Dermis blood vessel endothelial cell (primary cell): ENCODE results near the gene RAB17. TPM values are rescaled to one million over a fixed set of nuclear protein-coding genes. Genes with fewer than 3 reads are reported as not detected.
A peak's percentile ranks its signal among the peaks of the same experiment; 100 is the strongest.

ENCODE experiments used
- DNase-seq: peaks from one replicate; pipeline ENCODE4 v3.0.0; 2010
- total RNA-seq: library from RNA; depleted of rRNA; stranded (reverse); fragments of >200 nt; gene quantifications from 2 replicates; pipeline ENCODE4 v1.2.3, GENCODE V29; 2014

Gene RAB17
- 4.9 and 14.1 TPM in 2 replicates for total RNA-seq

DNA sequence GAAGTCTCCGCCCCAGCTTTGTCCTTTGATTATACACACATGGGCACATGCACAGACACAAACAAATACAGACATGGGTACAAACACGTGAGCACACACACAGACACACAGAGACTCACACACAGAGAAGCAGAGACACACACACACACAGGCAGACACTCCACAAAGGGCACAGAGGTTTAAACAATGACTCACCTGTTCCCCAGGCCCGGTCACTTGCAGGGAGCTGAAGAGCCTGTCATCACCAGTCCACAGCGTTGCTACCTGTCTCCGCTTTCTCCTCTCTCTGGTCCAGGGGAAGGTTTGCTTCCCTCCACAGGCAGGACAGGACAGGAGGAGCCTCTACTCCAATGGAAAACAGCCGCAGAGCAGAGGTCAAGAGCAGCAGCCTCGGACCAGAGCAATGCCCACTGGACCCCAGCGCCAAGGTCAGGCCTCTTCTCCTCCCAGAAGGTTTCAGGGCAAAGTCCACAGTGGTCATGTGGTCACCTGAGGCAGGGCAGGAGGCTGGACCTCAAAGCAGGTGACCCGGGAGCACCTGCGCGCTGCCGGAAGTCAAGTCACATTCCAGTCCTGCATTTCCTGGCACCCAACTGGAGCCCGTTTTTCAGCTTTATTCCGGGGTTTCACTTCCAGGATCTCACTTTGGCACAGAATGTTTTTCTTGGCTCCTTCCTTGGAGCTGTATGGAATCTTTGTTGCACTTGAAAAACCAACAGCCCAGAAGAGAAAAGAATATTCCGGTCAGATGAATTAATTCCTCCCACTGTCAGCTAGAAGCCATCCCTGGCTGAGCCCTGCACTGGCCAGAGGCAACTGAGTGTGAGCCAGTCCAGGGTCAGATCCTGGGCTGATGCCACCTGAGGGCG, at the start of gene RAB17:
TSS of gene RAB17 (minus strand) at position 463 of the 869 bp plus-strand sequence. CDS start 4,580 bp downstream, outside the sequence.
- DNase-seq, result no peak

GRCh38 chr2:237639836-237640220, 49.3 kb upstream of the RAB17 start:
- no peak for DNase-seq

GRCh38 chr2:237639052-237639835, 48.7 kb upstream of the RAB17 start:
- no peak for DNase-seq

GRCh38 chr2:237638176-237638575, 47.6 kb upstream of the RAB17 start:
- DNase-seq, result no peak

DNA sequence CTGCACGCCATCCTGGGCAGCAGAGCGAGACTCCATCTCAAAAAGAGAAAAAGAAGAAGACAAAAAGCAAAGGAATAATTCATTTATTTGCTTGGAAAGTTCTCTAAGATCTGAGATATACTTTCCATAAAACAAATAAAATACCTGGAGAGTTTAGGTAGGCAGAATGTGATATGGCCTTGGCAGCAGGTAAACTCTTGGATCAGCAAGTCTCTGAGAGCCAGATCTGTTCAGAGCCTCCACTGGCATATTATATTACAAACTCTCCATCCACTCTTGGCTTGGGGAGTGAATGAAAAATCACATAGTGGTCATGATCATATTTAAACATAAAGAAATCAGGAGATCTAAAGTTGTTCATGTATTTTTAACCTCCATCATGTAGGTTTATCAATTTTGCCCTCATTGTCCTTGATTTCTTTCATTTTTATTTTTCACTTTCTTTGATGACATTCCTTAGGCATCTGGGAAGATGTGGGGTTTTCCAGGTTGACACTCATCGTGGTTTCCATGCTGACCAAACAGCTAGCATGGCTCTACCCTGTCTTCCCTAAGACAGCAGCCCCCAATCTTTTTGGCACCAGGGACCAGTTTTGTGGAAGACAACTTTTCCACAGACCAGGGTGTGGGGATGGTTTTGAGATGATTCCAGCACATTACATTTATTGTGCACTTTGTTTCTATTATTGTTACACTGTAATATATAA, 47.0 kb upstream of the RAB17 start:
- DNase-seq, result no peak

DNA sequence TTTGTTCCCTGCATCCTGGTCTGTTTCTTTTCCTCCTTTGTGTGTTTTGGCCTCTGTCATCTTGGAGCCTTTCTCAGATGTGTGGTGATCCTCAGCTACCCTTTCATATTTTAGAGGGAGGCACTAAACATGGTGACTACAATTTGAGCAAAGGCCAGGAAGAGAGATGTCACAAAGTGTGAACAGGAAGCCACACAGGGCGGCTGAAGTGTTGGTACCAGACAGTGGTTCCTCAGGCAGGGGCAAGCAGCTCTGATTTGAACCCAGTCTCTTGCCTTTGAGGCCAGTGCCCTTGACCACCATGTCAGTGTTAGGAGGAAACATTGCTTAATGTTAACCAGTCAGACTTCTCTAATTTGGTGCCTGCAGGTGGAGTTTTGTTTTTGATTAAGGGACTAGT, 46.0 kb upstream of the RAB17 start:
- no peak for DNase-seq

GRCh38 chr2:237633061-237633561, 42.6 kb upstream of the RAB17 start:
- no peak for DNase-seq

GRCh38 chr2:237631801-237632585, 41.5 kb upstream of the RAB17 start:
- DNase-seq, result no peak

GRCh38 chr2:237631007-237631785, 40.7 kb upstream of the RAB17 start:
- DNase-seq, result peak; percentile 21

GRCh38 chr2:237630216-237631000, 39.9 kb upstream of the RAB17 start:
- DNase-seq, result no peak

DNA sequence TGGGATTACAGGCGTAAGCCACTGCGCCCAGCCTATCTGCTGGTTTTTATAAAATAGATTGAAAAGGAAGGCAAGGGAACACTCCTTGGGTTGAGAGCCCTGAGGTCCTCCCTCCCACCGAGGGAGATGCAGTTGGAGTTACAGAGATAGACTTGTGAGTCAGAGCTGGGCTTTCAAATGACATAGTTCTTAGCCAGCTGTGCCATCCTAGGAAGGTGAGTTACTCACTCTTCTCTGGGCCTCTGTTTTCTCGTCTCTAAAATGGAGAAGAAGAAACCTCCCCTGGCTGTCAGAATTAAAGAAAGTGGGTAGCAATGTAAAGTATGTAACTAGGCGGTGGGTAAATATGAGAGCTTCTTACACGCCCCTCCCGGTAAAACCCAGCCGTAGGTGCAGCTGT, 39.2 kb upstream of the RAB17 start:
- peak; percentile 36 for DNase-seq

GRCh38 chr2:237629188-237629534, 38.6 kb upstream of the RAB17 start:
- no peak for DNase-seq

DNA sequence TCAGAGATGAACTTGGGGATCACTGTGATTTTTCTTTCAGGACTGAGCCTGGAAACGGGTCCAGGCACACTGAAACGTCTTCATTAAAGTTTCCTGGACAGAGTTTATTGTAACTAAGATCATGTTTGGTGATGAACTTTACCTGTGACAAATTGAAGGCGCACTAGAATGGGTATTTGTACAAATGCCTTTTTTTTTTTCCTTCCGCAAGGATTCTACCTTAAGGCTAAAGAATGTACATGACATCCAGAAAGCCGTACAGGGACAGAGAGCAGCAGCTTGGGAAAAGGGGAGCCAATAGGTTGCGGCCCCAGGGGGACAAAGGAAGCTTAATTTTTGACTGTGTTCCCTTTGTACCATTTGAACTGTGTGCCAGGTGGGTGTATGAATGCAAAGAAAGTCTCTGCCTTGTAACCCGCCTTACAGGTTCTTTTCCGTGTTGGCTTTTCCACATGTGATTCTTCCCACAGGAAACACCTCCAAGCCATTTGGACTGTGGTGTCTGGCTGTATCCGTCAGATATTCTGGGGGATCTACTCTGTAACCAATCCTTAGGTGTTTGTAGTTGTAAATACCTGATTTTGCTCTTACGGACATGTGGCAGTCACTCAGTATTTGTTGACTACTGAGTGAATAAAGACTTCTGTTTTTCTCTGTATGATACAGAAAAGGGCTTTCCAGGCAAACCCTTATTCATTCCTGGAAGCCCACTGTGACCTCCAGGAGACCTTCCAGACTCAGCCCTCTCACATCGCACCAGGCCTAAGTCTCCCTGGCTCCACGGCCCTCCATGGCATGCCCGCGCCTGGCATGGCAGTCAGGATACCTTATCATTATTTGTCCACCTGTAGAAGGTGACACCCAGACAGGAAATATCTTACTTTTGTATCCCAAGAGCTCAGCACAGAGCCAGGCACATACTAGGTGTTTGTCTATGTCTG, 38.0 kb upstream of the RAB17 start:
- no peak for DNase-seq

- DNase-seq, result peak; percentile 56
These were observed 37.1 kb upstream of the RAB17 start, which contains the start of gene LRRFIP1 for GRCh38 chr2:237627441-237628246. Gene LRRFIP1, plus strand, starts transcription at chr2:237627587. Its CDS starts 58 bp downstream, at chr2:237627645.

GRCh38 chr2:237626813-237627440, 36.4 kb upstream of the RAB17 start:
- DNase-seq, result no peak

DNA sequence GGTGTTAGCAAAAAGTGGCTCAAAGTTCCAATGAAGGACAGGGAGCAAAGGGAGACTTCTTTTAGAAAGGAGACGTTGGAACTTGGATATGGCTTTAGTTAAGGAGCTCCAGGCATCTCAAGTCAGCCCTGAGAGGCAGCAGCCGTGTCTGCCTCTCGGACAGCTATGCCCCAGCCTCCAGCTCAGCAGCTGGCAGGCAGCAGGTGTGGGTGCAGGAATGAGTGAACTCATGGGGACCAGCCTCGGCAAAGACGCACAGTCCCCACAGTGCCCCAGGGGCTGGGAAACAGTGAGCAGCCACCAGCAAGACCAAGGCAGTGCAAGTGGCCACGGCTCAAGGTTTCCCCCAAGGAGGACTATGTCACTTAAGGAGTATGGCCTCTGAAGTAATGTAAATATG, 35.2 kb upstream of the RAB17 start:
- no peak for DNase-seq

DNA sequence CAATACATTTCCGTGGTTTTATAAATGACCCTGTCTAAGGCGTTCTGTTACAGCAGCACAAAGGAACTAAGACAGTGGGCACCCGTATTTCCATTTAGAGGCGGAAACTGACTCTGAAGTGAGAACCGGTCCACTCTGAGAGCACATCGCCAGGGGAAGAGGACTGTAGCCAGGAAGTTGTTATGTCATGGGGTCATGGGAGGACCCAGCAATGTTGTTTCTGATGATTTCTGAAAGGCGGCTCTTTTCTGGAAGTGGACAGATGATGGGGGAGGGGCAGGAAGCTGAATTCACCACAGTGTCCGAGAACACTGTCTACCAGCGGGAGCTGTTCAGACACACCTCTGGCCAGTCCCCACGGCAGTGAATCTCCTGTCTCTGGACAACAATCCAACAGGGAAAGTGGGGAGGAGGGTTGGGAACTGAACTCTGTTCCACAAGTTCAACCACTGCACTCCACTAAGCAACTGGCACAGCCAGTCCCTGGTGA, 34.7 kb upstream of the RAB17 start:
- peak; percentile 33 for DNase-seq

DNA sequence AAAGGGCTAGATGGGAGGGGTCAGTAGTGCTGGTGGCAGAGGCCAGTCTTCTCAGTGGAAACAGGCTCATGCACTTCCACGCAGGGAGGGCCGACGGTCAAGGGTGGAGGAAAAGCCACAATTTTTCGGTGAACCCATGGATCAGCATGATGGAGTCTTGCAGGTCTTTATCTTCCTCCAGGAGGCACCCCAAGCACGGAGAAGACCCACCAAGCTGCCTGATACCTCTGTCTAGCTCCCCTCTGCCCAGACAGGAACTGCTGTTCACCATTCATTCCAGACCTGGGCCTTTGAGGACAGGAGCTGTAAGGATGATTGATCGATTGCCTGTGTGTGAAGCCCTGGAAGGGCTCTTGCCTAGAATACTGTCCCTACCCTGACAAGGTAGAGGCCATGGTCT, 34.0 kb upstream of the RAB17 start:
- no peak for DNase-seq
